HEK293T (cell line): ENCODE data around the gene DZIP1.

Experiments used
- CTCF ChIA-PET: fragments of 350-600 bp; formaldehyde crosslinking; extraction: SDS; loops from one replicate; lab custom pipeline; 2021; ENCODE audit warnings: antibody characterized with exemption, inconsistent platforms; lab: Yijun Ruan, JAX
- POLR2A ChIA-PET: fragments of 350-600 bp; formaldehyde crosslinking; extraction: SDS; loops from one replicate; lab custom pipeline; 2020; ENCODE audit warnings: antibody characterized with exemption, inconsistent platforms; lab: Yijun Ruan, JAX
- DNase-seq: peaks from one replicate; pipeline ENCODE4 v3.0.0; 2012; ENCODE audit warnings: mixed read lengths; ENCODE audit errors: extremely low spot score
- ARNT ChIP-seq: fragments of 450-650 bp; IDR thresholded peaks from 2 replicates; pipeline ENCODE4 v1.6.1; 2017; ENCODE audit warnings: mild to moderate bottlenecking
- BHLHE40 ChIP-seq: fragments of 450-650 bp; IDR thresholded peaks from 2 replicates; pipeline ENCODE4 v1.6.1; 2016; ENCODE audit warnings: mild to moderate bottlenecking, moderate library complexity, borderline replicate concordance
- CTBP1 ChIP-seq: fragments of 450-650 bp; IDR thresholded peaks from 2 replicates; pipeline ENCODE4 v1.6.1; 2016; ENCODE audit warnings: borderline replicate concordance
- ELF4 ChIP-seq: fragments of 450-650 bp; IDR thresholded peaks from 2 replicates; pipeline ENCODE4 v1.6.1; 2017; ENCODE audit warnings: antibody characterized with exemption
- FOXA1 ChIP-seq: fragments of 450-650 bp; IDR thresholded peaks from 2 replicates; pipeline ENCODE4 v1.6.1; 2016; ENCODE audit warnings: mild to moderate bottlenecking
- FOXK2 ChIP-seq: fragments of 450-650 bp; IDR thresholded peaks from 2 replicates; pipeline ENCODE4 v1.6.1; 2016; ENCODE audit warnings: mild to moderate bottlenecking
- FOXM1 ChIP-seq: fragments of 450-650 bp; IDR thresholded peaks from 2 replicates; pipeline ENCODE4 v1.6.1; 2017; ENCODE audit warnings: mild to moderate bottlenecking, borderline replicate concordance
- HDGF ChIP-seq: fragments of 450-650 bp; IDR thresholded peaks from 2 replicates; pipeline ENCODE4 v1.6.1; 2017; ENCODE audit warnings: antibody characterized with exemption, borderline replicate concordance
- L3MBTL2 ChIP-seq: fragments of 450-650 bp; conservative IDR thresholded peaks from 2 replicates; pipeline ENCODE4 v1.6.1; 2016; ENCODE audit warnings: mild to moderate bottlenecking
- LEF1 ChIP-seq: fragments of 450-650 bp; IDR thresholded peaks from 2 replicates; pipeline ENCODE4 v1.6.1; 2017; ENCODE audit warnings: mild to moderate bottlenecking, borderline replicate concordance
- NFRKB ChIP-seq: fragments of 450-650 bp; IDR thresholded peaks from 2 replicates; pipeline ENCODE4 v1.6.1; 2016; ENCODE audit warnings: mild to moderate bottlenecking, moderate library complexity
- SP1 ChIP-seq: fragments of 450-650 bp; IDR thresholded peaks from 2 replicates; pipeline ENCODE4 v1.6.1; 2017
- SUZ12 ChIP-seq: fragments of 450-650 bp; IDR thresholded peaks from 2 replicates; pipeline ENCODE4 v1.6.1; 2016; ENCODE audit warnings: mild to moderate bottlenecking
- TARDBP ChIP-seq: fragments of 450-650 bp; IDR thresholded peaks from 2 replicates; pipeline ENCODE4 v1.6.1; 2016
- ZNF384 ChIP-seq: fragments of 450-650 bp; IDR thresholded peaks from 2 replicates; pipeline ENCODE4 v1.6.1; 2016
- TF ChIP-seq, protein P1 (sequence below): fragments of 450-650 bp; IDR thresholded peaks from 2 replicates; pipeline ENCODE4 v1.6.1; 2016

The DZIP1 gene

DNA sequence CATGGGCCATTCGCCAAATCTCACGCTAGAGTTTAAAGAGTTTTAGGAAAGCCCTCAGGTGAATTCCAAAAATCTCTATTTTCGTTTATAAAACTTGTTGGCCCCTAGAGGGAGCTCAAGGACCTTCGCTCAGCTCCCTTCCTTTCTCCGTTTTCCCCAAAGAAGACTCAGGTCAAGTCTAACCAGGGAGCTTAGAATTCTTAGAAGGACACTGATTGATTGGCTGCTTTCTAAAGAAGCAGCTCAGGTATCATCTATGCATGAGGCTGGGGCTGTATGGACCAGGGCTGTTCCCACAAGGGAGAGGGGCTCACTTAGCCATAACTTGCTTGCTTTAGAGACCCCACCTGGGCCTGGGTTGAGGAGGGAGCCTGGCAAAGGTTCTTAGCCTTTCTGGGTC lies 20.5 kb downstream of the DZIP1 start:
- POLR2A ChIA-PET, result interaction anchor here (0.6 to 0.9 kb wide), 2 partner anchors 21 to 22 kb away, joined by 3 to 4 read pairs; partner anchors contain the start of gene DZIP1
- CTCF ChIA-PET, result interaction anchor here (0.6 to 2.2 kb wide), 12 partner anchors 8 to 1337 kb away, joined by 3 to 30 read pairs (median 3); no protein-coding TSS in a partner anchor
- peak; percentile 46 for DNase-seq
- no peak for TF ChIP-seq NFRKB
- TF ChIP-seq CTBP1, result no peak
- TF ChIP-seq FOXA1, result no peak
- TF ChIP-seq, protein P1, sequence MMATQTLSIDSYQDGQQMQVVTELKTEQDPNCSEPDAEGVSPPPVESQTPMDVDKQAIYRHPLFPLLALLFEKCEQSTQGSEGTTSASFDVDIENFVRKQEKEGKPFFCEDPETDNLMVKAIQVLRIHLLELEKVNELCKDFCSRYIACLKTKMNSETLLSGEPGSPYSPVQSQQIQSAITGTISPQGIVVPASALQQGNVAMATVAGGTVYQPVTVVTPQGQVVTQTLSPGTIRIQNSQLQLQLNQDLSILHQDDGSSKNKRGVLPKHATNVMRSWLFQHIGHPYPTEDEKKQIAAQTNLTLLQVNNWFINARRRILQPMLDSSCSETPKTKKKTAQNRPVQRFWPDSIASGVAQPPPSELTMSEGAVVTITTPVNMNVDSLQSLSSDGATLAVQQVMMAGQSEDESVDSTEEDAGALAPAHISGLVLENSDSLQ, result peak; percentile 53; the same call in 1 of the 2 replicates
- no peak for TF ChIP-seq HDGF

DNA sequence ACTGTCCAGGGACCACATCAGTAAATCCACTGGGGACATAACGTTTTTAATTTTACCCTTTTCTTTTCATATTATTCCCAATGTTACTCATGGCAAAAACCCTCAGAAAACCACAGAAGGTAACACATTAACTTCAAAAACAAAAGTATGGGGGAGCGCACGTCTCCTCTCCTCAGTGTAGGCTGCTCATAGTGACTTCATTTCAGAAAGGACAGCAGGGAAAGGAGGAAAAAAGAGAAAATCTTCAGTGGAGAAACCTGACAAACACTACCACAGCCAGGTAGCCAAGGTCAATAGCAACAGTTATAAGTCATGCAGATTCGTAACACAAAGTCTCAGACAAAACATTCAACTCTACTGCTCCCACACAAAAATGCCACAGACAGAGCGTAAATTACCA lies 21.4 kb downstream of the DZIP1 start:
- no peak for DNase-seq
- ChIA-PET POLR2A (no interaction called here), CTCF (no interaction called here)
- TF ChIP-seq LEF1 (no peak), ARNT (no peak), FOXM1 (no peak), SUZ12 (no peak), ELF4 (no peak), NFRKB (no peak), SP1 (no peak), TARDBP (no peak), CTBP1 (no peak), L3MBTL2 (no peak), FOXA1 (no peak), ZNF384 (no peak)
- TF ChIP-seq, protein P1, result no peak

DNA sequence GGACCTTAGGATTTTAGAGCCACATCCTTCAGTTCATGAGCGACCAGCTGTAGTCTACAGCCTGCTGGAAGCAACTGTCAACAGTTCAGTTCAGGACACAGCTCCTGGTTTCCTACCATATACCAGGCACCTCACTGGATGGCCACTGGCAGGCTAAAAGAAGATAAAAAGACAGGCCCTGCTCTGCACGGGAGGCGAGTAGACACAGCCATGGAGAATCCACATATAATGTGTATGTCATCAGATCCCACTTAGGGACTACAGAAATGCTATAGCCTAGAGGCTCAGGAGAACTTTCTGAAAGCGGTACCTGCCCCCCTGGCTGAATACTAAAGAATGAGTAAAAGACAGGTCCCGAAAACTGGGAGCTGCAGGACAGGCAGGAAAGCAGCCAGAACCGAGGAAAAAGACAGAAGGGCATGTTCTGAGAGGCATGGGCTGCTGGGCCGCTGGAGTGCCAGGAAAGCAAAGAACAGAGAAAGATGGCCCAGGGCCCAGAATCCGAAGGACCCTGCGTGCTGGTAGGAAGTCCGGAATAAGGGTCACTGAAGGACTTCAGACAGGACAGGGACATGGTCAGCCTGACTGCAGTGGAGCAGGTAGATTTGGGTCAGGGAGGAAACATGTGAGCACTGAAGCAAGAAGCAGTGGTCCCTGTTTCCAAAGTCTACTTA lies 23.5 kb downstream of the DZIP1 start:
- TF ChIP-seq HDGF (no peak), SP1 (no peak), CTBP1 (no peak), FOXA1 (no peak), ELF4 (no peak), FOXM1 (no peak), ARNT (no peak), ZNF384 (no peak), LEF1 (no peak), TARDBP (no peak)
- ChIA-PET POLR2A (no interaction called here), CTCF (interaction anchor here (0.7 to 0.9 kb wide), 2 partner anchors 37 to 361 kb away, joined by 3 read pairs; no protein-coding TSS in a partner anchor)
- no peak for DNase-seq

DNA sequence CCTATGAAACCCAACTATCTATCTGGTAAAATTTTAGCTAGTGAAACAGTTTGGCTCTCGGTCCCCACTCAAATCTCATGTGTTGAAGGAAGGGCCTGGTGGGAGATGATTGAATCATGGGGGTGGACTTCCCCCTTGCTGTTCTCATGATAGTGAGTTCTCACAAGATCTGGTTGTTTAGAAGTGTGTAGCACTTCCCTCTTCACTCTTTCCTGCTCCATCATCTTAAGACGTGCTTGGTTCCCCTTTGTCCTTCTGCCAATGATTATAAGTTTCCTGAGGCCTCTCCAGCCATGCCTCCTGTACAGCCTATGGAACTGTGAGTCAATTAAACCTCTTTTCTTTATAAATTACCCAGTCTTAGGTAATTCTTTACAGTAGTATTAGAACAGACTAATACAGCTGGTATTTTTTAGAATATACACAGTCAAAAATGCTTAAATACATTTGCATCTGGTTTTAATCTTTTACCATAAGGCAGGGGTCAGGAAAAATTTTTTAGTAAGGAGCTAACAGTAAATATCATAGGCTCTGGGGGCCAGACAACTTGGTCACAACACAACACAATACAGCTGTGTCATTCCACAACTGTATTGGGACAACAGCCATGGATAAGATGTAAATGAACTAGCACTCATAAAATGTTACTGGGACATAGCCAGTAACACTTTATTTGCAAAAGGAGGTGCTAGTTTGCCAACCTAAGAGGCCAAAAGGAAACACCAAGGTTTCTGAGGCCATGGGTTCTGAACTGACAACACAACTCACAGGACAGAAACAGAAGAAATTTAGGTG lies 24.3 kb downstream of the DZIP1 start:
- no peak for DNase-seq
- ChIA-PET CTCF (interaction anchor here (0.6 kb wide), 1 partner anchor 85 kb away, joined by 3 read pairs; no protein-coding TSS in a partner anchor), POLR2A (no interaction called here)
- TF ChIP-seq BHLHE40 (no peak), FOXA1 (no peak), NFRKB (no peak), TARDBP (no peak), FOXK2 (no peak), SP1 (no peak), L3MBTL2 (no peak), HDGF (no peak), CTBP1 (no peak), SUZ12 (no peak), ARNT (no peak), FOXM1 (no peak), ZNF384 (no peak), ELF4 (no peak)
- TF ChIP-seq, protein P1, result no peak

DNA sequence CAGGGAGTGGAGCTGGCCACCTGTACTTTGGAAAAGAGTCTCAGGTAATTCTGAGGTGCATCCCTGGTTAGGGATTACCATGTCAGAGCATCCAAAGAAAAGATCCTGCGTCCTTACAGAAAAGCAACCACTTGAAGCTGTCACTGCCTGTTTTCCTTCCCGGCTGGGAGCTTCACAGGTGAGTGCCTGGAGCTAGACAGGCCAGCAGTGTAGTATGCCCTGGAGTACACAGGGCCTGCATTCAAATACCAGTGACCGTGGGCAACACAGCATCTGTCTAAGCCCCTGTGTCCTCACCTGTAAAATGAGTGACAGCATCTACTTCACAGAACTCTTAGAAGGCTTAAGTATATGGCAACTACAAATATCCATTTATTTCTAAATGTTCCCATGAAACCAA lies 29.0 kb downstream of the DZIP1 start:
- TF ChIP-seq HDGF, result no peak
- TF ChIP-seq FOXK2, result no peak
- TF ChIP-seq CTBP1, result no peak
- TF ChIP-seq LEF1, result no peak
- TF ChIP-seq FOXA1, result no peak
- no peak for TF ChIP-seq L3MBTL2
- no peak for TF ChIP-seq SP1
- no peak for TF ChIP-seq SUZ12
- no peak for TF ChIP-seq NFRKB
- TF ChIP-seq TARDBP, result no peak
- TF ChIP-seq, protein P1, result no peak
- POLR2A ChIA-PET, result no interaction called here
- DNase-seq, result no peak
- CTCF ChIA-PET, result interaction anchor here (1.4 kb wide), 1 partner anchor 9 kb away, joined by 3 read pairs; no protein-coding TSS in a partner anchor
